Forelimb muscle (tissue), 1 donor: Measurements from ENCODE around the gene ADAMTSL3. TPM values are rescaled to one million over a fixed set of nuclear protein-coding genes. Genes with fewer than 3 reads are reported as not detected.

ENCODE experiments used
- DNase-seq: peaks from one replicate; pipeline ENCODE4 v3.0.0-alpha.2; 2013; ENCODE audit warnings: low read depth
- polyA plus RNA-seq: library from polyadenylated mRNA; unstranded; fragments of 120-200 nt; gene quantifications from one replicate; pipeline ENCODE4 v1.2.1, GENCODE V29; 2013; ENCODE audit not compliant: insufficient read length

Gene ADAMTSL3
- polyA plus RNA-seq, 1 donor, result 33.1 TPM

DNA sequence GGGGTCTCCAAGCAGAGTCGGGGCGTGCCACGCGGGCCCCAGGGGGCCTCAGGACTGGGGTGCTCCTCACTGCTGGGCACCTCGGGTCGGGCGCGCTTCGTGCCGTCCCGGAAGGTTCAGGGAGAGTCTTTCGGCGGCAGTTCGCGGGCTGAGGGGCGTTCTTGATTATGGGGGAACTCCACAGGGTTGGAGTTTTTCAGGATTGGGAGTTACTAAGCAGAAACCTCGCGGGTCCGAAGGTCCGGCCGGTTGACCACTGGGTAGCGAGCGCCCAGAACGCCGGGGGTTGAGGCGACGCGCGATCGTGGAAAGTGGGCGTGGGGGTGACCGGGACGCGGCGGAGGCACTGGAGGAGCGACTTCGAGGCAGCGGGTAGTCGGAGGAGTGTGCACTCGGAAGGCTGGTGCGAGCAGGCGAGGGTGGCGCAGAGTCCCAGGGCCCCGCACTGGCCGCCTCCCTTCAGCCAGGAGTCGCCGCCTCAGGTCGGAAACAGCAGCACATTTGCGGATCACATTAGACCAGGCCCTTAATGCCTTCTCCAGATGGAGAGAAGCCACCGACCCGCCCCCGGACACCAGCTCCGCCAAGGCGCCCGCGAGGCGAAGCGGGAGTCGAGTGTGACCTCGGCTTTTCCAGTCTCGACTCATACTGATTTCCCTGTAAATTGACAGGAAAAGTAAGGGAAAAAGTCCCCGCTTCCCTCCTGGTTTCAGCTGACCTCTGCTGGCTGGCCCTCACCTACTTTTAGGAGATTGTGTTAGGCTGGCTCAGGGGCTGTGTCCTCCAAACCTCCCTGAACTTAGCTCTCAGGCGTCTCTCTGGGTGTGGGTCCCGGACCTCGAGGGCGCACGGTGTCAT, 685 bp downstream of the ADAMTSL3 start:
- DNase-seq, result no peak

DNA sequence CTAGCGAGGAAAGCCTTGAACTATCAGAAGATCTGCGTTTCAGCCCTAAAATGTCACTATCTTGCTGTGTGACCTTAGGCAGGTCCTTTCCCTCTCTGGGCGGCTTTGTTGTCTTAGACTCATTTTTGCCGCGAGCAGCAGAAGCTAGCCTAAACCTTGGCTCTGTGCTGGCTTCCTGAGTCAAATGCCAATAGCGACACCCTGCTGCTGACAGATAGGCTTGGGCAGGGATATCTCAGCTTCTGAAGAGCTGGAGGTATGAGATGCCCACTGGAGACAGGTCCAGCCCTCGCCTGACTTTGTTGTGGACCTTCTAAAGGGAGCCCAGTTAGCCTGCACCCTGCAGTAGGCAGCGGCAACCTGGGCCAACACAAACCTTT, 1.3 kb downstream of the ADAMTSL3 start:
- no peak for DNase-seq

DNA sequence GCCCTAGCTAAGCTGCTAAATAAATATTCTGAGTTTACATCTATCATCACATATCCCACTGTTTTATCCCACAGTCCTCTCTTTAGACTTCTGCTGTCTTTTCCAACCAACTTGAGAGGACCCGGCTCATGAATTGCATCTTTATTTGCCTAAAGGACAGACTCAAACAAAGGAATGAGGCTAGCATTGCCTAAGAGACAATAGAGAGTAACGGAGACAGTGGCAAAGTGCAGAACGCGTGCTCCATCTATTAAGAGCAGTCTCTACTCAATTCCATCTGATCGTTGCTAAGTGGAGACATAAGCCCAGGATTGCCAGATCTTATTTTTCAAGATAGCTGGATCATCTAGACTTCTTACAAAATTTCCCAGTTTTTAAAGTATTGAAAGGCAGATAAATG, 2.3 kb downstream of the ADAMTSL3 start:
- DNase-seq, result no peak

DNA sequence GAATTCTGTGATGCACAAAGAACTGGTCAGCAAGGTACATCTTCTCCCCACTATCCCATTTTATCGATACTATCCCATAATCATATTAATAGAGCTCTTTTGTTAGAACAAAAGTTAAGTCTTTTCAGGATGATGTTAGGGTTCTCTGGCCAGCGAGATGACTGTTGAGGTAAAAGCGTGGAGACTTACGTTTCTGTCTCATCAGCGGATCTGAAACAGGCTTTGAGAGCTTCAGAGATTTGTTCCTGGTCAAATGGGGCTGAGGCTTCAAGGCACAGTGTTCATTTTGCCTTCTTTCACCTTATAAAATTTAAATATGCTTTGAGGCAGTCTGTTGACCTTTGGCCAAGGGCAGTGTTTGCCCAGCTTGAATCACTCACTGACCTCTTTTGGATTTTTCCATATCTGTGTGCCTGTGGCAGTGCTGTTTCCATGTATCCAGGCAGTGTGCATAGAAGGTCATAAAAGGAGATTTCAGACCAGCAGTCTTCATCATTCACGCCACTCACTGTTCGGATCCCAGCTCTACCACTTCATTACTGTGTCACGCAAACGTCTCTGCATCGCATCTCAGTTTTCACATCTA, 3.1 kb downstream of the ADAMTSL3 start:
- no peak for DNase-seq

DNA sequence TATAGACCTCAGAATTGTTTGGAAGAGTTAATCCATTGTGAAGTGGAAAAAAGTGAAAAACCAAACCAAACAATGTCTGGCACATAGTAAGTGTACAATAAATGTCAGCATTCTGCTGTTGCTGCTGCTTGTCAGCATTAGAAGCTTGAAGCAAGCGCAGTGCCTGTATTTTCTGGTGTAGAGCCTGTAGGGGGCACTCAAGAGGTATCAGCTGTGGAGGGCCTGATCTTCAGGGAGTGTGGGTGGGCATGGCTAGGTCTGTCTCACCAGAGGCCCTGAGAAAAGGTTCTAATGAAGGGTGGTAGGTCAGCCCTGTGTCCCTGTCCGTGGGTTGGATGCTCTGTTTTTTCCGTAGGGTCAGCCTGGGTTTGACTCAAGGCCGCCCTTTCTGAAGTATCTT, 3.6 kb downstream of the ADAMTSL3 start:
- DNase-seq, result no peak

DNA sequence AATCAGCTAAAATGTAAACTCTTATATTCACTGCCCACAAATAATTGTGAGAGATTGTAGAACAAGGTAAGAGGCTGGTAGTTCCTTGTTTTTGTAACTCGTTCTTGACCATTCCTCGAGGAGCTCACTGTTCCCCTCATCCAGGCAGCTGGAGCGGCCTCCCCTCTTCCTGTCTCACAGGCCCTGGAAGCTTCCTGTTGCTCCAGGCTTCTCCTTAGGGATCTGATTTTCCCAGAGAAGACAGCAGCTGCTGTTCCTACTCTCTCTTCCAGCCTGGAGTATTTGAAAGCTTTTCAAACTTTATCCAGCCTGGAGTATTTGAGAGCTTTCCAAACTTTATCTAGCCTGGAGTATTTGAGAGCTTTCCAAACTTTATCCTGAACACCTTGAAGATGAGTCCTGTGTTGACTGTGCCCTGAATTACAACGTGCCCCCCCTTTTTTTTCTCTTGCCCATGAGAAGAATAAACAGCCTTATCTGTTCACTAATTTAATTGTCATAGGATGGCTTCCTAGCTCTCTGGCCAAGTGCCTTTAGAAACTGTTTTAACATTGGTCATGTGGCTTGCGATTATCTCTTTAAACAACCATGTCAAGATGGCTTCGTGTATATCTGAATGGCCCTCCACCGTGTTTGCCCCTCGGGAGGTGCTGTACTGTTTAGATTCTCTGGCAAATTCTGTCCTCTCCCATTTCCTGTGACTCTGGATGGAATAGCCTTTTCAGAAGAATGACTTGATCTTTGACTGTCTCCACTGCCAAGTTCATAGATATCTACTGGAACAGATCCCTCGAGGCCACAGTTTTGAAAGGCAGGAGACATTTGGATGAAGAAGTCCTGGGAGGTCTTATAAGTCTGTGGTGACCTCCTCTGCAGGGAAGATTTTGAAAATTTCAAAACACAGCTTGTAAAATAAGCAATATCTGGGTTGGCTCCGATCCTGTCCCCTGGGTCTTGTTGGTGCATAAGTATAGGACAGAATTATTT, 4.8 kb downstream of the ADAMTSL3 start:
- no peak for DNase-seq

DNA sequence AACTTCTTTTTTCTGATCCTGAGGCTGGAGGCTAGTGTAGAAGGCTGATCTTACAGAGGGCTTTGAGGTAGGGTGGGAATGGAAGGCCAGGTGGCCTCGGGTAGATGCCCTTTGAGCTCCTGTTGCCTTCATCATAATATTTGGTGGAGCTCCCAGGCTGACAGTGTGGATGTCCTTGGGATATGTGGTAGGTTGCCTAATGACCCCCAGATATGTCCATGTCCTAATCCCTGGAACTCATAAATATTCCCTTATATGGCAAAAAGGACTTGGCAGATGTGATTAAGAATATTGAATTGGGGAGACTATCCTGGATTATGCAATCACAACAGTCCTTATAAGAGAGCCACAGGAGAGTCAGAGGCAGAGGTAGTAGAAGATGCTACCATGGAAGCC, 5.5 kb downstream of the ADAMTSL3 start:
- no peak for DNase-seq

DNA sequence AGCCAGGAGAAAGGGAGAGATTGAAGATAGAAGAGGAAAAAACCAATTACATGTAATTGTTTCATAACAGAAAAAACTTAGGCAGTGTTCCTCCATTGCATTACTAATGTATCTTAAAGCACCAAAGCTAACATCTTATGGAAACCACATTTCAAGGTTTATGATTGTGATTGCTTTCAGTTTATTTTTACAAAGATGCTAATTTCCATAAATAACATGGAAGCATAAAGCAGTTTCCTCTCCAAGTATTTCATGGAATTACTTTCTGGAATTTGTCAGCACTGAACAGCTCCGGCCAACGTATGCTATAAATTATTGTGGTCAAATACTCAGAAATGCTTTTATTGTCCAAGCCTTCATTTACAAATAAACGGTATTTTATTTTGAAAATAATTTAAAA, 11.6 kb downstream of the ADAMTSL3 start:
- DNase-seq, result peak; percentile 48

DNA sequence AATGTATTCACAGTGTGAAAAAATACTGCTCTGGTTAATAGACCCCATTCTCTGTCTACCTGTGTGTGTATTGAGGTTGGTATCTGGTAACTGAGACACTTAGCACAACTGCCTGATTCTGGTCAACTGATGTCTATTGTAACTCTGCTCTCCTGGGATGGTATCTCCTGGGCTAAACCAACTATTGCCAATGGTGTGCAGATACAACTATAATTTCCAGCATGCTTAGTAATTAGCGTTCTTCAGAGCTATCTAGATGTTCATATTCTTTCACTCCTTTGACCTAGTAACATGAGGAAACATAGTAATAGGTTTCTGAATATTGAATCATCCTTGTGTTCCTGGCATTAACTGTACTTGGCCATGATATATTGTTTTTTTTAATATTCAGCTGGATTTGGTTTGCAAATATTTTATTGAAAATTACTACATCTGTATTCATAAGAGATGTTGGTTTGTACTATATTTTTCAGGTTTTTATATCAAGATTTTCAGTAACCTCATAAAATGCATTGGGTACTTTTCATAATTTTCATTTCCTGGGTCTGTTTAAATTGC, 16.8 kb downstream of the ADAMTSL3 start:
- no peak for DNase-seq

DNA sequence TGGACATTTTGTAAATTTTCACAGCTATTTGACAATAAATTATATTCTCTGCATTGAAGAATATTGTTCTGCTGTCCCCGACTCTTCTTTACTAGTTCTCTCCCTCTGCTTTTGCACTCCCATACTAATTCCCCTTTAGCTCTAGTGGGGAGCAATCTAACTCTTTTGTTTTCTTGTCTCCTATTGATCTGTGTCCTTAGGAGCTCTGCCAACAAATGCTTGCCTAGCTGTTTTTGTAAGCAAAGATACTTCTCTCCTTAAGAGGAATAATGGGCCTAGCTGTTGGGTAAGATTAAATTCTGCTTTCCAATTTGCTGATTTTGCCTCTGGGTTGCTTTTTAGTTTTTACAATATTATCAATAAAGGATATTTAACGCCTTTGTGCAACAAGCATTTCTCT, 17.7 kb downstream of the ADAMTSL3 start:
- DNase-seq, result no peak

DNA sequence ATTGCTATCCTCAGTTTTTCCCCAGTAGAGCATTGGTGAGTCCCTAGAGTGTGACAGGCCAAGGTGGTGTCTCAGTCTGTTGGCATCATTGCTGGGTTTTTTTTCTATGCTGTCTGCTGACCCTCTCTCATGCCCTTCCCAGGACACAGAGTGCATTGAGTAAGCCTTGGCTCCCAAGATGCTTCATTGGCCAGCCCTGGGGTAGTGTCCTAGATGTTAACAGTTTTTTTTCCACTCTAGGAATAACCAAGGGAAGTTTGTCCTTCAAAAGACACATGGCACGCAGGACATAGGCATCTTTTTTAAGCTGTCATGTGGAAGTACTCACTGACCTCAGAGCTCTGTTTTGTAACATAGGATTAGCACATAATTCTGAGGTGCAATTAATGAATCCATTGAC, 19.5 kb downstream of the ADAMTSL3 start:
- DNase-seq, result no peak

DNA sequence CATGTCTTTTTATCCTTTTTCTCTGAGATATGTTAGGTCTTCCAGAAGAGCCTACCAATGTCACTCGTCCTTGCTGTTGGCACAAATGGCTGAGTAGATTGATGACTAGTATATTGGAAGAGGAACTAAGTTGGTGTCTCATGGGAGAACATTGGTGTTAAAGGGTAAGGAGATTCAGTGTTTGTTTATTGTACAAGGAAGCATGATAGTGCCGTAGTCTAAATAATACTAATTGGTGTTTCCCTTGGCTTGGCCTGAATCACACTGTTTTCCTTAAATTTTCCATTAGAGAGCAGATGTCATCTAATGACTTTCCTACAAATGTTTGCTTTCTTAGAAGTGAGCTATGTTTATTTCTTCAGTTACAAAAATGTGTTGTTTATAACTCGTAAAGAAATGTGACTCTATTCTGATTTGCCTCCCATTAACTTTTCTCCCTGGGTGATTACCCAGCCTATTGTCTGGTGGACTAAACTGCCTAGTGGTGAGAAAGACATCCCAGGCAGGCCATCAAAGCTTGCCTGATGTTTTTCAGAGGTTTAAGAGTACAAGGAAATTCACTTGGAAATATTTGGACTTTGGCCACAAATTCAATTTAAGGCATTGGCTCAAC, 28.7 kb downstream of the ADAMTSL3 start:
- no peak for DNase-seq

DNA sequence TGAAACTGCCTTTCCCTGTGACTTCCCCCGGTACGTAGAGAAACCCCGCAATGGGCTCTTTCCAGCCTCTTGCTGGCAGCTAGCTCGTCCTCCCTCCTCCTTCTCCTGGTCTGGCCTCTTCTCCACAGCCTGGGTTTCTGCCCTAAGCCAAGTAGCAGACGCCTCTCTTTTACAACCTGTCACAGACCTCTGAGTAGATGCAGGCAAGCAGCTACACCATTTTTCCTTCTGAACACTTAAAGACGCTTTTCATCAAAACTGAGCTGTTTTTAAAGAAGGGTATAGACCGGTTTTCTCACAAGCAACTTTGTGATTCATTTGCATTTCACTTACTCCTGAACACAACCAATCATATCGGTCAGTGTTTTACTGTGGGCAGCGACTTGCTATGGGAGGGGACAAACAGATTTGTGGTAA, 32.0 kb downstream of the ADAMTSL3 start:
- DNase-seq, result no peak

DNA sequence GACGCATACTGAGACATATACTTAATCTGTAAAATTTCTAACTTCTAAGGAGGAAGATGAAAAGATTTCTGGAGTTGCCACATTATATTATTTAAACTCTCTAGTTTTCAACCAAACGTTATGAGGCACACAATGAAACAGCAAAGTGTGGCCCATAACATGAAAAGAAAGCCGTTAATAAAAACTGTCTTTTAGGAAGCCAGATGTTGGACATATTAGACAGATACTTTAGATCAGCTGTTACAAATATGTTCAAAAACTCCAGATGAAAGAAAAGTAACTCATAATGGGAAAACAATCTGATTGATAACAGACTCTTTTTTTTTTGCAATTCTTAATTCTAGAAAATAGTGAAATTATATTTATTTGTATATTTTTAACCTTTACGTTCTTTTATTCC, 34.3 kb downstream of the ADAMTSL3 start:
- no peak for DNase-seq

DNA sequence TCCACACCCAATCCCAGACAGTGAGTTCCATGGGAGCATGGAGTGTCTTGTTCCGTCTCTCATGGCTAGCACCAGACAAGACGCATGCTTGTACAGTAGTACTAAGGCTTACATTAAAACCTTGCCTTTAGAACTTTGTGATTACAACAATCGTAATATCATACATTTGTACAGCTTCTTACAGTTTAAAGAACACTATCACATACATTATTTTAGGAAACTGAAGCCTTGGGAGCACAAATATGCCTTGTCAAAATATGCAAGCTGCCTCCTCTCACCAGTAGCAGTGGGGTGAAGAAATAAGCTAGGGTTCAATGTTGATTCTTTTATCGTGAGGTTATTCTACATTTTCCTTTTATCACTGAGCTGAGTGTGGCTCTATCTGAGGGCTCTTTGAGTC, 36.8 kb downstream of the ADAMTSL3 start:
- DNase-seq, result no peak

DNA sequence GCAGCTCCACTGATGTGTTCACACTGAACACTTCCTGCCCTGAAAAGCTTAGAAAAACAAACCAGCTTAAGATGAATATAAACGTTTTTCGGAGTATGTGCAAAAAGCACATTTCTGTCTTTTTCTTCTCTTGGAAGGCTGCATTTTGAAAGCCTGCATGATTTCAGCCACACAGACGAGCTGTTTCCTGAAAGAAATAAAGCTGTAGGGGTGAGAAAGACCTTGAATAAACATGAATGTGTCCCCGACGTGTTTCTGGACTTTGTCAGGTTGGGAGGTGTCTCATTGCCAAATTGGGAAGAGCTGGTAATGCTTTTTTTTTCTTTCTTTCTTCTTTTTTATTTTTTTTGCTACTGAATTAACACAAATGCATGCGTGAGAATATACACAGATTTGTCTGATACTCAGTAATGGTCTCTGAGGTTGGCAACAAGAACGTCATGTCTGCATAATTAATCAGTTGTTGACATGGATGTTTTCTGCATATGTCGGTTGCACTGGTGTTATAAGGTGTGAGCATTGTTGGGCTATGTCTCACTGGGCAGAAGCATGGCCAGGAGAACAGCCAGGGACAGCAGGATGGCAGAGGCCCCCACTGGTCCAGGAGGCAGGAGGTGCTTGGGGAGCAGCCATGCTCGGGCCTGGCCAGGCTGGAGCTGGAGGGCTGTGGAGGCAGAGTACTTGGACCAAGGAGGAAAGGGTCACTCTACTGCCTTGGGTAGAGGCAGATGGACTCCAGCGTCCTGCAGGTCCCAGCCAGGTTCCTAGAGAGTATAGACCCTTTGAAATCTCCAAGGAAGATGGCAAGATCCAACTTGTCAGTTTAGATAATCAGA, 39.0 kb downstream of the ADAMTSL3 start:
- DNase-seq, result no peak

DNA sequence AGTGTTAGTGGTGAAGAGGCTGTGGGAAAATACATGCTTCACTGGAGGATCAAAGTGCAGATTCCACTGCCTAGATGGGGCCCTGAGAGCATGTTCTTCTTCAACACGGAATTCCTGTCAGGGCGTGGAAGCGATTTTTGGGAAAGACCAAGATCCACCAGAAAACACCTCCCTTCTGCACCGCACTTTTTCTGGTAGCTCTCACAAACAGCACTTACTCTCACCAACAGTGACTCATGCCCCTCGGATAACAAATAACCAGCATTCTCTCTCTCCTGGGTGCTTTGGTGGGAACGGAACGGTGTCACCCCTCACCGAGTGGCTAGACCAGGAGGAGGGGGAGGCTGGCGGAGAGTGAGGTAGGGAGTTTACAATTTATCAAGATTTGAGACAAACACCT, 40.1 kb downstream of the ADAMTSL3 start:
- DNase-seq, result no peak

DNA sequence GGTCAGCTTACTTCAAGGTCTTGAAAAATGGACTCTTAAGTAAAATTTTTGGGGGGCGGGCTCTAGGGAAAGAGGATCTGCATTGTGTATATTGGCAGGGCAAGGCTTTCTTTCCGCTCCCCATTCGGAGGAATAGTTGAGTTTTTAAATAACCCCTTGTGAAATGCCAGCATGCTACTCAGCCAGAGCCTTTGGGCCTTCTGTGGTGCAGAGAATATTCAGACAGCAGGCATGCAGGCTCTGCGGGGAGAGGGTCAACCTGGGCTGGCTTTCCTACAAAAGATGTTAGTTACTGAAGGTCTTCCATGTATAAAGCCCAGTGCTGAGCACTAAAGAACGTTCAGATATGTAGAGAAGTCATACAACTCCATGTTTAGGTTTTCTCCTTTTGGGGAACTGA, 40.6 kb downstream of the ADAMTSL3 start:
- no peak for DNase-seq

DNA sequence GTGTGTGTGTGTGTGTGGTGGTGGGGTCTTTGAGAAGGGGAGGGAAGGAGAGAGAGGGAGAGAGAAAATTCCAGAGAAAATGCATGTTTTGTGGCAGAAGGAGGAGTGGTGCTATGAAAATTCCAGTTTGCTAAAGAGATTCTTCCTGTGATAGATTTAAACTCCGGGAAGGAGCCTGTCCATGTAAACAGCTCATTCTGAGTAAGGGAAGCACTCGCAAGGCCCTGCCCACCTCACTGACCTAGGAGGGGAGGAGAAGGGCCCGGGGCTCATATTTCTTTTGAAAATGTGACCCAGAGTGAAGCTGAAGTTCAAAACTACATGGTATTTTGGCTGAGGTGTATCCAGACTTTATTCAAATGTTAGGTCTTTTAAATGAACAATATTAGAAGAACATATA, 41.3 kb downstream of the ADAMTSL3 start:
- no peak for DNase-seq

DNA sequence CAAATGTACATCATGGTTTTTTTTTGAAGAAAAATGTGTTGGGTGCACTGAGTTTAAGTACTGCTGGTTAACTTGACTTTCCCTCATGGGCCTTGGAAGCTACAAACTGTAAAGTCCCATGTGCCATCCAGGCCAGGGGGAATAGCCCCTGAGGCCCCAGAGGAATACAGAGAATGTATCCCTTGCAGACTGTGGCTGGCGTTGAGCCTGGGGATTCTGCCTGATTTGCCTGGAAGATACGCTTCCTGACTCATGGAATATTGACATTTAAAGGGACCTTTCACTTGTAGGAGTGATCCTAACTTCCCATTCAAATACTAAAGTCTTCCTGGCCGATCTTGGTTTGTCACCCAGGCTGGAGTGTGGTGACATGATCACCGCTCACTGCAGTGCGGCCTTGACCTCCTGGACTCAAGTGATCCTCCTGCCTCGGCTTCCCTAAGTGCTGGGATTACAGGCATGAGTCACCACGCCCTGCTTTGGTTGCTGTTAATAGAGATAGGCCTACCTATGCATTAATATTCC, 42.0 kb downstream of the ADAMTSL3 start:
- no peak for DNase-seq
